Karpas-422 (cell line): Measurements from ENCODE around the gene MTRFR. TPM values are rescaled to one million over a fixed set of nuclear protein-coding genes. Genes with fewer than 3 reads are reported as not detected.

ENCODE experiments used
- DNase-seq: peaks from one replicate; pipeline ENCODE4 v3.0.0-alpha.2; 2015
- H2AFZ ChIP-seq: fragments of 200-600 bp; sonication (generic); 2 replicates; pipeline ENCODE4 v1.6.1; 2014; ENCODE audit warnings: antibody characterized with exemption, low read length, mixed read lengths
- H3K27ac ChIP-seq: fragments of 200-600 bp; sonication (generic); 2 replicates; pipeline ENCODE4 v1.5.1; 2014; ENCODE audit warnings: mild to moderate bottlenecking, low read length, moderate library complexity
- H3K27me3 ChIP-seq: fragments of 200-600 bp; sonication (generic); 2 replicates; pipeline ENCODE4 v1.6.1; 2014; ENCODE audit warnings: low read length, mixed read lengths
- H3K36me3 ChIP-seq: fragments of 200-600 bp; sonication (generic); 2 replicates; pipeline ENCODE4 v1.6.1; 2014; ENCODE audit warnings: low read length, mixed read lengths; ENCODE audit not compliant: insufficient read depth
- H3K4me1 ChIP-seq: fragments of 200-600 bp; sonication (generic); 2 replicates; pipeline ENCODE4 v1.6.1; 2014; ENCODE audit warnings: mild to moderate bottlenecking, low read length, mixed read lengths
- H3K4me2 ChIP-seq: fragments of 200-600 bp; sonication (generic); 2 replicates; pipeline ENCODE4 v1.6.1; 2014; ENCODE audit warnings: low read length, low read depth, mild to moderate bottlenecking; ENCODE audit not compliant: poor library complexity, severe bottlenecking
- H3K4me3 ChIP-seq: fragments of 200-600 bp; sonication (generic); 2 replicates; pipeline ENCODE4 v1.5.1; 2014; ENCODE audit warnings: mild to moderate bottlenecking, antibody characterized with exemption, low read length, mixed read lengths
- H3K79me2 ChIP-seq: fragments of 200-600 bp; sonication (generic); 2 replicates; pipeline ENCODE4 v1.6.1; 2014; ENCODE audit warnings: mild to moderate bottlenecking, low read length, mixed read lengths
- H3K9ac ChIP-seq: fragments of 200-600 bp; sonication (generic); 2 replicates; pipeline ENCODE4 v1.6.0; 2014; ENCODE audit warnings: low read length
- H3K9me2 ChIP-seq: fragments of 200-600 bp; sonication (generic), shearing (Covaris generic); replicated peaks from 2 replicates; pipeline ENCODE4 v1.6.0; 2014; ENCODE audit warnings: mild to moderate bottlenecking, low read length, moderate library complexity; ENCODE audit not compliant: insufficient read depth
- H3K9me3 ChIP-seq: fragments of 300-700, 200-600 bp; sonication (generic); 2 replicates; pipeline ENCODE4 v1.6.1; 2014; ENCODE audit warnings: low read length, mixed read lengths
- H4K20me1 ChIP-seq: fragments of 200-600 bp; sonication (generic); 2 replicates; pipeline ENCODE4 v1.6.1; 2014; ENCODE audit warnings: mild to moderate bottlenecking, antibody characterized with exemption, low read length, low read depth; ENCODE audit not compliant: insufficient read depth
- small RNA-seq: library from RNA; depleted of rRNA; stranded (forward); fragments of <200 nt; gene quantifications from one replicate; pipeline ENCODE3, GENCODE V24; 2014
- total RNA-seq: library from RNA; depleted of rRNA; stranded (reverse); fragments of >200 nt; shearing (Covaris generic); gene quantifications from 2 replicates; pipeline ENCODE4 v1.2.3, GENCODE V29; 2014; ENCODE audit warnings: low replicate concordance; rRNA removed

The MTRFR gene
- total RNA-seq, 1 experiment from 2014 or later = 19.4 TPM

DNA sequence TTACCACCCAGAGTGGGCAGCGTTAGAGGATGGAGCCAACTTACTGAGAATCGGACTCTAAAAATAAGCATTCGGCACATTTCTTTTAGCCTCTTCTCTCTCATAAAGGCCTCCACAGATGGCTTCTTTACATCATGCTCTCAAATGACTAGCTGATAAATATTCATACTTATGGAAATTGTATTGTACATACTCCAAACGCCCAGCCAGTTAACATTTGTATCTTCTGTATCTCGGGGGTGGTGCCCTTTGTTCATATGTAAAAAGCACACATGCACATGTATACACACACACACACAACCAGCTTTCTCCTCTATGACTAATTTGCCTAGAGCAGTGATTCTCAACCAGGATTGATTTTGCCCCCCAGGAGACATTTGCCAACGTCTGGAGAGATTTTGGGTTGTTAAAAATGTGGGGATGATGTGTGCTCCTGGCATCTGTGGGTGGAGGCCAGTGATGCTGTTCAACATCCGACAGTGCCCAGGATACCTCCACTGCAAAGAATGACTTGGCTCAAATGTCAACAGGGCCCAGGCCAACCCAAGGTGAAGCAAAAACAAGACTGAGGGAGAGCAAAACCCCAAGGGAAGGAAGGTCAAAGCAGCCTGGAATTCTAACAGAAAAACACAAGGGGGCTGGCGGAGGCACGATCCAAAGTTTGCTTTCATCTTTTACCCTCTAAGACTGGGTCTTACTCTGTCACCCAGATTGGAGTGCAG is 53.6 kb downstream of the MTRFR start:
- Histone ChIP-seq H2AFZ (no peak overlapping the region), H3K9ac (no peak overlapping the region), H4K20me1 (no peaks in the 10 kb centered on the region), H3K27ac (no peak overlapping the region), H3K9me3 (no peaks in the 10 kb centered on the region), H3K27me3 (no peaks in the 10 kb centered on the region), H3K4me2 (no peak overlapping the region), H3K9me2 (no peaks in the 10 kb centered on the region), H3K4me1 (0 out of 2 replicates have a peak, but pooled peaks cover 3% of the 10 kb centered on the region), H3K4me3 (no peak overlapping the region), H3K36me3 (peaks cover 12% of the 10 kb centered on the region; the same call in 1 of the 2 replicates), H3K79me2 (no peaks in the 10 kb centered on the region)
- DNase-seq = peak; percentile 47

DNA sequence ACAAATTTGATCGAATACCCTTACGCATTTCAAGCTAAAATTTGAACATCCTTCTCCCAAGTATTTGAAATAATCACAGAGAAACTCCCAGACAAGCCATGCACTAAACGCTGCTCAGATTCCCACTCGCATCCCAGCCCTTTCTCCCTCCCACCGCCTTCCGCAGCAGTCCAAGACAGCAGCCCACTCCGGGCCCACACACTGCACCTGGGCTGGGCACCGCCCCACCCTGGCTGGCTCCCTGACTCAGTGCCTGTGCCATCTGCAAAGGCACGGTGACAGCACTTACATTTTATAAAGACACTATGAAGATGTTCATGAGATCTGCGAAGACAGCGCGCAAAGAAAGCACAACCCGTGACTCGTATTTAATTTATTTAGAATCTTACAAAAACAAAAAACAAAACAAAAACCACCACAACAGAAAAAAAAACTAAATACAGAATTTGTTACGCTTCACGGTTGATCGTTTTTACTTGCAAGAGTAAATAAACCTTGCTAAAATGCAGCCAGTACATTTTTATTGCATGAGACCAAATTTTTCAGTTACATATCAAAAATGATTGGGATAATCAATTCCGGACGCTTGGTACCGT is 55.6 kb downstream of the MTRFR start:
- Histone ChIP-seq H3K4me2 (no peak overlapping the region), H3K4me1 (0 out of 2 replicates have a peak, but pooled peaks cover 3% of the 10 kb centered on the region), H4K20me1 (no peaks in the 10 kb centered on the region), H3K9ac (no peak overlapping the region), H3K9me3 (no peaks in the 10 kb centered on the region), H3K27me3 (no peaks in the 10 kb centered on the region), H3K79me2 (no peaks in the 10 kb centered on the region), H3K36me3 (peaks cover 23% of the 10 kb centered on the region; the same call in 1 of the 2 replicates), H2AFZ (no peak overlapping the region), H3K4me3 (no peak overlapping the region), H3K9me2 (no peaks in the 10 kb centered on the region), H3K27ac (no peak overlapping the region)
- DNase-seq = no peak

DNA sequence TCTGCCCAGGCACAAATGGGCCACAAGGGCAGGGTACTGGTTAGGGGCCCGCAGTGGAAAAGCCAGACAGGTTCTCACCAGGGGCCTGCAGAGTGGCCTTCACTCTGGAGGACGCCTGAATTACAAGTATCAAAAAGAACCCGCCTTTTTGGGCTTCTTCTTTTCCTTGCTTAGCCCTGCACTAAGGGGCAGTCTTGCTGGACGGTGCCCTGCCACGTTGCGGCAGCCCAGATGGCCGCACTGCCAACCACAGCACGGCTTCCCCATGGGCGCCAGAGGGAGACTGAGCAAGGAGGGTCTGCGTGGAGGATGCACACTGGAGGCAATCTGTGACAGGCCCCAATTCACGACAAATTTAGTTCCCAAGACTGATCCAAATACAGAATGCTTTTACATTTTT is 56.7 kb downstream of the MTRFR start:
- Histone ChIP-seq H3K36me3 (peaks cover 31% of the 10 kb centered on the region; the same call in 1 of the 2 replicates), H3K9me3 (no peaks in the 10 kb centered on the region), H4K20me1 (no peaks in the 10 kb centered on the region), H3K4me2 (no peak overlapping the region), H2AFZ (no peak overlapping the region), H3K4me3 (no peak overlapping the region), H3K4me1 (0 out of 2 replicates have a peak, but pooled peaks cover 3% of the 10 kb centered on the region), H3K27ac (no peak overlapping the region), H3K9ac (no peak overlapping the region), H3K79me2 (no peaks in the 10 kb centered on the region), H3K27me3 (no peaks in the 10 kb centered on the region), H3K9me2 (no peaks in the 10 kb centered on the region)
- no peak for DNase-seq

DNA sequence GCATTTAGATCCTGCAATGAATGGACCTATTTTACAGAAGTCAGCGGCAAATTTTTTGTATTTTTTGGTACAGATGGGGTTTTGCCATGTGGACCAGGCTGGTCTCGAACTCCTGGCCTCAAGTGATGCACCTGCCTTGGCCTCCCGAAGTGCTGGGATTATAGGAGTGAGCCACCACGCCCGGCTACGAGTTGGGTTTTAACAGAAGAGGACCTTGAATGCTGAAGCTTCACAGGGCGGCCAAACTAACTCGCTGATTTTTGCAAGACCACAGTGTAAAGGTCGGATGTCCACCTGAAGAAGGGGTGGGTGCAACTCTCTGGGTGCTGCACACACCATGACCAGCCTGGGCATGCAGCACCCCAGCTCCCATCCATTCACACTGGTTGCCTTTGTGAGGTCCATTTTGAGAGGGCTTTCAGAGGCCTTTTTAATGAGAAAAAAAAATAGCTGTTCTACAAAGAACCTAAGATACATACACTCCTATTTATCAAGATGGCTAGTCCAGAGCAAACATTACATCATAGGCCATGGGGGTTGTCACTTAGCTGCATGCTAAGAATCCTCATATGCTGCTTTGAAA is 60.0 kb downstream of the MTRFR start:
- DNase-seq = no peak
- Histone ChIP-seq H3K4me1 (no peaks in the 10 kb centered on the region), H3K9me2 (no peaks in the 10 kb centered on the region), H2AFZ (no peak overlapping the region), H4K20me1 (no peaks in the 10 kb centered on the region), H3K9ac (no peak overlapping the region), H3K36me3 (peaks cover 45% of the 10 kb centered on the region; the same call in 1 of the 2 replicates), H3K79me2 (no peaks in the 10 kb centered on the region), H3K4me2 (no peak overlapping the region), H3K9me3 (no peaks in the 10 kb centered on the region), H3K27ac (no peak overlapping the region), H3K4me3 (no peak overlapping the region), H3K27me3 (no peaks in the 10 kb centered on the region)

DNA sequence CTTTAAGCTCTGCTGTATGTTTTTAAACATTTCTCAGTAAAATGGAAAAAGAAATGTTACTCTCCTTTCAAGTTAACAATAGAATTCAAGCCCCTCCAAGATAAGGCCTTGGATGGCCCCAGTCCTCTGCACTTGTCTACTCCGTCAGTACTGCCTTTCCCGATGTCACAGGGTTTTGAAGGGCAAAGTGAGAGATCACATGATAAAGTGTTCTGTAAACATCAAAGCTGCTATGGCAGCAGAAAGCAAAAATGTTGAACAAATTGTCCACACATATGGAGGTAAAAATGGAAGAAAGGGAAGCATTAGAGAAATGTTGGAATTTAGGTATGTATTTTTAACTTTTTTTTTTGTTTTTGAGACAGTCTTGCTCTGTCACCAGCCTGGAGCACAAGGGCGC is 71.9 kb downstream of the MTRFR start:
- Histone ChIP-seq H4K20me1 (no peaks in the 10 kb centered on the region), H3K36me3 (peaks cover 43% of the 10 kb centered on the region), H3K9ac (no peak overlapping the region)

DNA sequence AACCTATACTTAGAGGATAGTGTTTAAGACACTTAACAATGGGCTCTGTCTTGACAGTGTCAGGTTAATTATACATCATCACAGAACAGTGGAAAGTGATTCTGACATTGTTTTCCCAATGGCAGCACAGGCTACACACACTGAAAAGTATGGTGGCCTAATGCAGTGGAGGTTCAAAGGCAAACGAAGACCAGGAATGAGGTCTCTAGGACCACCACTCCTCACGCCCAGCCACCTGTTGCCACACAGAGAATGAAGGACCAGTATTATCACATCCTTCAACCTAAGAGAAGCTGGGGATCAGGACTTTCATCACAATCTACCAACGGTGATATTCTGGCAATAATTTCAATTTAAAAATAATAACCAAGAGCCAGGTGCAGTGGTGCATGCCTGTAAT is 73.0 kb downstream of the MTRFR start:
- no peak for DNase-seq
- H3K27ac ChIP-seq = no peak overlapping the region
- H3K9ac ChIP-seq = no peak overlapping the region
- no peak overlapping the region for H2AFZ ChIP-seq
- no peaks in the 10 kb centered on the region for H4K20me1 ChIP-seq
- H3K4me1 ChIP-seq = no peaks in the 10 kb centered on the region
- H3K4me2 ChIP-seq = no peak overlapping the region
- H3K27me3 ChIP-seq = no peaks in the 10 kb centered on the region
- peaks cover 48% of the 10 kb centered on the region for H3K36me3 ChIP-seq
- no peaks in the 10 kb centered on the region for H3K9me3 ChIP-seq
- peaks cover 3% of the 10 kb centered on the region for H3K79me2 ChIP-seq
- no peak overlapping the region for H3K4me3 ChIP-seq
- no peaks in the 10 kb centered on the region for H3K9me2 ChIP-seq

More for the DNA sequence above, 71.9 kb downstream of the MTRFR start:
- no peaks in the 10 kb centered on the region for H3K27me3 ChIP-seq
- no peaks in the 10 kb centered on the region for H3K4me1 ChIP-seq
- no peak overlapping the region for H2AFZ ChIP-seq
- H3K4me3 ChIP-seq = no peak overlapping the region
- H3K4me2 ChIP-seq = no peak overlapping the region
- H3K9me2 ChIP-seq = no peaks in the 10 kb centered on the region
- no peak overlapping the region for H3K27ac ChIP-seq
- H3K9me3 ChIP-seq = no peaks in the 10 kb centered on the region
- peaks cover 3% of the 10 kb centered on the region for H3K79me2 ChIP-seq
- no peak for DNase-seq

Small RNA genes within 50 kb of the gene (small RNA-seq; reads per million reads assigned to genes)
- not detected for gene RNA5SP375

Other genes with a start within 250 kb of the MTRFR start
- gene PITPNM2, start 82.3 kb upstream of the MTRFR start, total RNA-seq = 0.04 and 0.19 TPM in 2 replicates
- 61.7 and 84.9 TPM in 2 replicates for gene MPHOSPH9, start 295 bp upstream of the MTRFR start, total RNA-seq
- gene CDK2AP1, start 38.4 kb downstream of the MTRFR start, total RNA-seq = 71.1 and 101 TPM in 2 replicates
- 31.5 and 31.7 TPM in 2 replicates for gene SBNO1, start 131.4 kb downstream of the MTRFR start, total RNA-seq
- gene KMT5A, start 150.7 kb downstream of the MTRFR start, total RNA-seq = 44.1 and 48.4 TPM in 2 replicates
- 1.4 and 3.3 TPM in 2 replicates for gene RILPL2, start 203.2 kb downstream of the MTRFR start, total RNA-seq
- gene SNRNP35, start 224.7 kb downstream of the MTRFR start, total RNA-seq = 12.6 and 25.3 TPM in 2 replicates